GM12873 (cell line): ENCODE measurements around the gene UPF2.

Experiments used
- TF ChIP-seq, protein P1 (sequence below): IDR thresholded peaks from 2 replicates; pipeline ENCODE4 v1.5.1; 2012; ENCODE audit warnings: low read depth, mild to moderate bottlenecking, moderate library complexity, low read length, control low read depth; ENCODE audit not compliant: insufficient read depth; ENCODE audit errors: missing control alignments

The UPF2 gene

DNA sequence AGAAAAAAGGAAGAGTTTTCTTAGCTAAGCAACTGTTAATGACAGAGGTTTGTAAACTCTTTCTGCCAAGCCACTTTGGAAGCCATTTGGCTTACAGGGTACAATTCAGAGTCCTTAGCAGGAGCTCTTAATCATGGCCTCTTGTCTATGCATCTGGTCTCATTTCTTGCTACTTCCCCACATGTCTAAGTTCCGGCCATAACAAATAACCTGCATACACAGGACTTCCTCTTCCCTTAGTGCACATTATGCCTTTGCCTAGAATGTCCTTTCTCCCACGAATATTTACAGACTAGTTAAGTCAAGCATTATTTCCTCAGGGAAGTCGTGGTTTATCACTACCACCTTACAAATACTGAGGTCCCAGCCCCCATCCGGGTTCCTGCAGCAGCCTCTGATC is 8.6 kb upstream of the UPF2 start:
- TF ChIP-seq, protein P1, sequence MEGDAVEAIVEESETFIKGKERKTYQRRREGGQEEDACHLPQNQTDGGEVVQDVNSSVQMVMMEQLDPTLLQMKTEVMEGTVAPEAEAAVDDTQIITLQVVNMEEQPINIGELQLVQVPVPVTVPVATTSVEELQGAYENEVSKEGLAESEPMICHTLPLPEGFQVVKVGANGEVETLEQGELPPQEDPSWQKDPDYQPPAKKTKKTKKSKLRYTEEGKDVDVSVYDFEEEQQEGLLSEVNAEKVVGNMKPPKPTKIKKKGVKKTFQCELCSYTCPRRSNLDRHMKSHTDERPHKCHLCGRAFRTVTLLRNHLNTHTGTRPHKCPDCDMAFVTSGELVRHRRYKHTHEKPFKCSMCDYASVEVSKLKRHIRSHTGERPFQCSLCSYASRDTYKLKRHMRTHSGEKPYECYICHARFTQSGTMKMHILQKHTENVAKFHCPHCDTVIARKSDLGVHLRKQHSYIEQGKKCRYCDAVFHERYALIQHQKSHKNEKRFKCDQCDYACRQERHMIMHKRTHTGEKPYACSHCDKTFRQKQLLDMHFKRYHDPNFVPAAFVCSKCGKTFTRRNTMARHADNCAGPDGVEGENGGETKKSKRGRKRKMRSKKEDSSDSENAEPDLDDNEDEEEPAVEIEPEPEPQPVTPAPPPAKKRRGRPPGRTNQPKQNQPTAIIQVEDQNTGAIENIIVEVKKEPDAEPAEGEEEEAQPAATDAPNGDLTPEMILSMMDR = no peak

DNA sequence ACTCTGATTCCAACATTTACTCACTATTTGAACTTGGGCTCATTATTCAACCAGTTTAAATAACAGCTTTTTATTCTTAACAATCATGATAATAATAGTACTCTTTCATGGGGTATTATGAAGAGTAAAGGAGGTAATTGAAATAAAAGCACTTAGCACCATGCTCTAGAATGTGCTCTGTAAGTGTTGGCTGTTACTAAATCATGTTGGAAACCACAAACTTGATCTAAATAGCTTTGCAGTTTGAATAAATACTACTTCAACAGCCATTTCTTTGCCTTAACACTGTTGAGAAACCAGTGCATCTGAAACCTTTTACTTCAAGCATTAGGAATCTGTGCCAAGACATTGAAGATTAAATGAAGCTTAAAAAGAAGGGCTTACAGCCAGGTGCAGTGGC is 7.9 kb upstream of the UPF2 start:
- TF ChIP-seq, protein P1 = no peak

DNA sequence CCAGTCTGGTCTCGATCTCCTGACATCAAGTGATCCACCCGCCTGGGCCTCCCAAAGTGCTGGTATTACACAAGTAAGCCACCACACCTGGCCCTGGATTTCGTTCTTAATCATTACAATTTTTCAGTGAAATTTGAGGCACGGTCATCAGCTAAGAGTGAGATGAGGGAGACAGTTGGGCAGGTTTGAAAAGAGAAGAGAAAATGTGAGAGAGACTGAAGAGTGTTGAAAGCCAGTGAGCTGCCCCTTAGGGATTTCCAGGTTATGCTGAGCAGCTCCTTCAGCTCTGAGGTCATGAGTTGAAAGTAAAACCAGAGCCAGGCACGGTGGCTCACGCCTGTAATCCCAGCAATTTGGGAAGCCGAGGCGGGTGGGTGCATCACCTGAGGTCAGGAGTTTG is 5.9 kb upstream of the UPF2 start:
- TF ChIP-seq, protein P1 = no peak

DNA sequence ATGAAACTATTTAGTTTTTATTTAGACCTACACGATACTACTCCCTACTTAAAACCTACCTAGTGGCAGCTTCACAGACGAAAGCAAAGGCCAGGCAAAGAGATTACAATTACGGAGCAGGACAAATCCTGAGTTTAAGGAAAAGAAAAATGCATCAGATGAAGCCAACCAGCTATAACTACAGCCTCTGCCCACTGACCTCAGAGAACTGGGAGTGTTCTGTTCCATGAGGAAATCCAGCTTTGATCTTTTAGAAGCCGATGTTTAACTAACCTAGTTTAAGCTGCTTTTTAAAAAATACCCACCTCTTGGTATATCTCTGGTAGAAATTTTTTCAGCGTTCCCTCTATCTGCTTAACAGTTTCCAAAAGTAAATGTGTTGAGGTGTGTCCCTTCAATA is 3.0 kb upstream of the UPF2 start:
- TF ChIP-seq, protein P1 = no peak

DNA sequence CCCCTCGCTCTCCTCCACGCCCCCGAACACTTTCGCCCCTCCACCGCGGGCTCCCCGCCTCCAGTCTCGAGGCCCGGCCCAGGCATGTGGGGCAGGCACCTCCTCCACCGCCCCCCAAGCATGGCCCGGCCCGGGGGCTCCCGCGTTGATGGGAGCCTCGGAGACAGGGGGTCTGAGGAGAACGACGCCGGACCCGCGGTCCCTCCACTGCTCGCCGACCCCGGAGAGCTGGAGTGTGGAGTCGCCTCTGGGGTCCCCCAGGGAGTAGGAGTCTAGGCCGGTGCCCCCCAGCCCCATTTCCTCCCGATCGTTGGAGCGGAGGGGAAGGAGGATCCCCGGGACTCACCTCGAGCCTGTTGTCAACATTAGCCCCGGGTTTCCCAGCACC is 206 bp downstream of the UPF2 start:
- TF ChIP-seq, protein P1 = no peak

DNA sequence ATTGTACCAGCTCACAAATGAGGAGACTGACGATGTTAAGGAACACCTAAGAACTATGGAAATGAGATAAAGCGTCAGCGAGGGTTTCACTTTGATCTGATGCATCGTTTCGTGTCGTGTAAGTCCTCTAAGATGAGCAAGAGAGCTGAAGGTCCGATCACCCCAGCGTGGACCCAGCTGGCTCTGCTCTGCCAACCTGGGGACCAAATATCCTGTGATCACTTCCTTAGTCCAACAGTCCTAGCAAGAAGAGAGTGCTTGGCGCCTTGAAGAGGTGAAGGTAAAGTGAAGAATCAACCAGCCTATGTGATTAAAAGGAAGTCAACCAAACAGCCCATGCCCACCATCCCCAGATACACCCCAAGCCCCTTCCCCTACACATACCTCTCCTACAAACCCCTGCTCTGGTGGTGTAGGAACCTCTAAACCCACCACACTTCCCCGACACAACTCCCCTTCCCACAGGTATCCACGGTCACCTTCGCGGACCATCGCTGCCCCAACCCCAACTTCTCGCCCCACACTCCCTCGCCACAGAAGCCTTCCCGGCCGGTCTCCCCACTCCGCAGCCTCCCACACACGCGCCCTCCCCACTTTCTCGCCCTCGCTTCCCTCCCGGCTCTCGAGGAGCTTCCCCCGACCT is 722 bp downstream of the UPF2 start:
- TF ChIP-seq, protein P1 = no peak

DNA sequence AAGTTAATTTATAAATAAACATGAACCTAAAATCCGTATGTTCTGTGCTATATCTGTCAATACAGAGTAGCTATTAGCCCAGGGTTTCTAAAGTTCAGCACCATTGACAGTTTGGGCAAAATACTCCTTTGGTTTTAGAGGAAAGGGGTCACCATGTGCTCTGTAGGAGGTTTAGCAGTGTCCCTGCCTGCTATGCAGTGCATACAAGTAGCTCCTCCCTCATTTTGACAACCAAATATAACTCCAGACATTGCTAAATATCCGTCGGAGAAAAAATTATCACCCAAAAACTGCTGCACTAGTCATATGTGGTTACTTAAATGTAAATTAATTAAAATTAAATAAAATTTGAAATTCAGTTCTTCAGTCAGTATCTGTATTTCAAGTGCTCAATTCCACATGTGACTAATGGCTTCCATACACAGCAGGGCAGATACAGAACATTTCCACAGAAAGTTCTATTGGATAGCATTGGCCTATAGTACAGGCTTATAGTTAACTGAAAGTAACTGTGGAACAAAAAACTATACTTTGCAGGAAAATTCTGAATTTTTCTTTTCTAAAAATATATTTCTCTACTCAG is 6.4 kb downstream of the UPF2 start:
- TF ChIP-seq, protein P1 = no peak
